ENCODE measurements around the gene SCAP. TPM values are rescaled to one million over a fixed set of nuclear protein-coding genes. Genes with fewer than 3 reads are reported as not detected.

The SCAP gene
- total and polyA plus RNA-seq, 2 of the 13 experiments (the other 11 are each of a cell fraction or from before 2014, with no cell fraction given), result 40.4 to 53.3 TPM

GRCh38 chr3:47379411-47379899 lies 96.3 kb downstream of the SCAP start (continued):
- TF ChIP-seq CEBPZ (IDR thresholded peaks at IDR 0.05; ENCODE audit: low read length) (no peak), E2F2 (CRISPR knock-in tag; IDR thresholded peaks at IDR 0.05; ENCODE audit: borderline replicate concordance) (no peak), MAX (IDR thresholded peaks at IDR 0.05) (peak; percentile 94), YY1 (IDR thresholded peaks at IDR 0.05; ENCODE audit: insufficient read depth, insufficient replicate concordance, low read depth, low read length) (peak; percentile 26), ZNF225 (CRISPR knock-in tag; IDR thresholded peaks at IDR 0.05) (no peak), ZNF3 (CRISPR knock-in tag; IDR thresholded peaks at IDR 0.05) (no peak), KMT2A (CRISPR knock-in tag; IDR thresholded peaks at IDR 0.05) (no peak; the same call in 1 of the 2 replicates), ATF7 (IDR thresholded peaks at IDR 0.05) (no peak), ATF7 (CRISPR knock-in tag; IDR thresholded peaks at IDR 0.05) (0 out of 2 replicates have a peak, but pooled peaks have one; percentile 72), CREB3 (CRISPR knock-in tag; IDR thresholded peaks at IDR 0.05) (0 out of 2 replicates have a peak, but pooled peaks have one; percentile 63), ZNF784 (CRISPR knock-in tag; IDR thresholded peaks at IDR 0.05; ENCODE audit: borderline replicate concordance) (no peak; the same call in 1 of the 2 replicates), SP4 (CRISPR knock-in tag; IDR thresholded peaks at IDR 0.05) (peak; percentile 65), MTF1 (CRISPR knock-in tag; IDR thresholded peaks at IDR 0.05) (peak; percentile 63; the same call in 1 of the 2 replicates), PAX8 (CRISPR knock-in tag; IDR thresholded peaks at IDR 0.05; ENCODE audit: borderline replicate concordance) (no peak), ZNF660 (CRISPR knock-in tag; IDR thresholded peaks at IDR 0.05; ENCODE audit: borderline replicate concordance, low read depth) (no peak), FOXA1 (IDR thresholded peaks at IDR 0.05) (no peak), FOXA1 (CRISPR knock-in tag; IDR thresholded peaks at IDR 0.05) (peak; percentile 72), ZNF607 (CRISPR knock-in tag; IDR thresholded peaks at IDR 0.05; ENCODE audit: borderline replicate concordance) (peak; percentile 65; the same call in 1 of the 2 replicates), SNAPC2 (CRISPR knock-in tag; IDR thresholded peaks at IDR 0.05) (0 out of 2 replicates have a peak, but pooled peaks have one; percentile 13), ZNF775 (CRISPR knock-in tag; IDR thresholded peaks at IDR 0.05; ENCODE audit: borderline replicate concordance) (no peak), ZFP36L1 (CRISPR knock-in tag; IDR thresholded peaks at IDR 0.05) (peak; percentile 80; the same call in 1 of the 2 replicates), ZSCAN5A (CRISPR knock-in tag; IDR thresholded peaks at IDR 0.05; ENCODE audit: borderline replicate concordance) (no peak; the same call in 1 of the 2 replicates), ZNF296 (CRISPR knock-in tag; conservative IDR thresholded peaks at IDR 0.05) (peak; percentile 77; the same call in 1 of the 2 replicates), RFXANK (CRISPR knock-in tag; IDR thresholded peaks at IDR 0.05) (no peak)

Measured in HepG2 (cell line).